GM12891 (cell line): Measurements from ENCODE around the gene CES1.
"Not testable (repeated sequence)": the region's sequence is repeated elsewhere in the genome, so short reads cannot be mapped to it uniquely, and the experiment has no call there.

Experiments
- DNase-seq: peaks from one replicate; pipeline ENCODE4 v3.0.0; 2011; ENCODE audit warnings: low spot score; ENCODE audit not compliant: insufficient read length
- FAIRE-seq: peaks from 2 replicates; lab custom pipeline; 2011; peaks lifted over from hg19 to GRCh38; lab: Jason Lieb, UNC
- PAX5 ChIP-seq: IDR thresholded peaks from 2 replicates; pipeline ENCODE4 v1.6.1; 2011; ENCODE audit warnings: low read length, moderate library complexity, mild to moderate bottlenecking; ENCODE audit not compliant: insufficient read depth, severe bottlenecking
- POLR2A ChIP-seq: IDR thresholded peaks from 2 replicates; pipeline ENCODE4 v1.6.1; 2011; ENCODE audit warnings: low read depth, low read length, control low read depth
- POLR2AphosphoS5 ChIP-seq: IDR thresholded peaks from 2 replicates; pipeline ENCODE4 v1.6.1; 2011; ENCODE audit warnings: low read depth, low read length, control low read depth
- POU2F2 ChIP-seq: IDR thresholded peaks from 2 replicates; pipeline ENCODE4 v1.6.1; 2011; ENCODE audit warnings: low read depth, mild to moderate bottlenecking, control low read depth, low read length, moderate library complexity
- SPI1 ChIP-seq: IDR thresholded peaks from 2 replicates; pipeline ENCODE4 v1.6.1; 2011; ENCODE audit warnings: low read depth, low read length, control low read depth
- TAF1 ChIP-seq: IDR thresholded peaks from 2 replicates; pipeline ENCODE4 v1.6.1; 2011; ENCODE audit warnings: low read depth, low read length, control low read depth

Gene CES1

DNA sequence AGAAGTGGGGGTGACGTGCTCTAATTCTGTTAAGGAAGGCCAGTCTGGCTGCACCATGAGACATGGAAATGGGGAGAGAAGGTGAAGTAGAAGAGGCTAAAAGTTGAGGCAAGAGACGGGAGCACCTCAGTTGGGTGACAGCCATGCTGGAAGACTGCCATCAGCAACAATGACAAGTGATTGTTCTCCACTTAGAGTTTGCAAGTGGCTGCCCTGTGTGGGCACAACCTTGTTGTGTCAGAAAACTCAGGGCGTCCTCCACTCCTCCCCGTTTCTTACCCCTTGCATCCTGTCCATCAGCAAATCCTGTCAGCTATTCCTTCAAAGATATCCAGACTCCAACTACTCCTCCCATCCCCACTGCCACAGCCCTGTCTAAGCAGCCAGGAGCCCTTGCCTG, 17.6 kb downstream of the CES1 start:
- no peak for DNase-seq
- FAIRE-seq, result no peak
- TF ChIP-seq POLR2A (no peak), PAX5 (no peak), POLR2AphosphoS5 (no peak), SPI1 (no peak), TAF1 (no peak), POU2F2 (no peak)

DNA sequence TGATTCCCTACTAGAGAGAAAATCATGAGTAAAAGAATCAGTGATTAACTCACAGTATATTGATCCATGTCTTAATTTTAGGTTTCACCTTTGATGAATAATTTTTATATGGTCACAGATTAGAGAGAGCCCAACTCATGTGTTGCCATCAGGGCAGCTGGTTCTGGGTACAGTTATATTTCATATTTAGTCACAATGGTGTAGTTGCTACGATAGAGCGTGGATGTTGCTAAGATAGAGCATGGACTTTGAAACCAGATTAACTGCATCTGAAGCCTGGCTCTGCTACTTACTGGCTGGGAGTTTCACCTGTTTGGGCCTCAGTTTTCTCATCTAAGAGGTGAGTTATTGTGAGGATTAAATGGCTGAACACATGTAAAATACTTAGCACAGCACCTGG, 18.7 kb downstream of the CES1 start:
- not testable (repeated sequence) for FAIRE-seq, DNase-seq

DNA sequence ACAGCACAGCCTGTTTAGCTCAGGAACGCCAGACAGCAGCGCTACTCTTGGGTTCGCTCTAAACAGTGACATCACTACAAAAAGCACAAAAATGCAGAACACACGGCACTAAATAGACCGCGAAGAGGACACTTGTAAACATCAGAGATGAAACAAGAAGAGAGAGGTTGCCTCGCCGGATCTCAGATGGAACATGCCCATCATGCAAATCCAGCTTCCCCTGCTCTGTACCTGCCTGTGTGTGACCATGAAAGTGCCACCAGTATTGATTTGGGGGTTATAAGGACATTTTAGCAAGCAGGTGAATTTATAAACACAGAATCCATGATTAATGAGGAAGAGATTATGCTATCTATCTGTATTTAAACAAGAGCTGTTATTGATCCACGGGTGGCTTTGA, 19.2 kb downstream of the CES1 start:
- not testable (repeated sequence) for DNase-seq, FAIRE-seq

- no peak for DNase-seq
- FAIRE-seq, result no peak
- no peak for TF ChIP-seq POLR2AphosphoS5
- TF ChIP-seq PAX5, result no peak
- TF ChIP-seq POLR2A, result no peak
- no peak for TF ChIP-seq POU2F2
- no peak for TF ChIP-seq SPI1
- no peak for TF ChIP-seq TAF1
Observed at GRCh38 chr16:55812951-55813350, 19.9 kb downstream of the CES1 start.

GRCh38 chr16:55811811-55812210, 21.1 kb downstream of the CES1 start:
- FAIRE-seq (no peak), DNase-seq (no peak)
- no peak for TF ChIP-seq POLR2A

- FAIRE-seq, result no peak
- TF ChIP-seq SPI1 (no peak), POU2F2 (no peak), PAX5 (no peak), POLR2A (no peak), POLR2AphosphoS5 (no peak), TAF1 (no peak)
- DNase-seq, result no peak
Observed at GRCh38 chr16:55810451-55810961, 22.4 kb downstream of the CES1 start.

GRCh38 chr16:55809851-55810250, 23.0 kb downstream of the CES1 start:
- FAIRE-seq, result no peak
- TF ChIP-seq SPI1, result no peak
- no peak for TF ChIP-seq PAX5
- TF ChIP-seq POLR2A, result no peak
- no peak for TF ChIP-seq POU2F2
- no peak for TF ChIP-seq TAF1
- no peak for TF ChIP-seq POLR2AphosphoS5

DNA sequence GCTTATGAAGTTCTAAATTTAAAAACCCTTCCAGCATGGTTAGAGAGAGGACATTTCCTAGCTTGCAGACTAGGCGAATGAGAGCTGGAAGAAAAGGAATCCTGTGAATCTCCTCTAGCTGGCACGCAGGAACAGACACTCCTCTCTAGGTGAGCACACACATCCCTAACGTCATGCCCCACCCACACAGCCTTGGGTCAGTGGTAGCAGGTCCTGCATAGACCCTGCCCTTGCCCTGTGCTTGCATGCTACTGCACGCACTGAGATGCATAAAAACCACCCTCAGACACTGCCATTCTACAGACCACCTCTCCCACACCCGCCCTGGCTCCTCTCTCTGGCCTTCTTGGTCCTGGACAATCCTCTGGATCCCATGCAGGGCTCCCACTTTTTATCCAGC, 23.5 kb downstream of the CES1 start:
- FAIRE-seq, result no peak
- TF ChIP-seq POLR2A, result no peak

More at GRCh38 chr16:55809851-55810250, 23.0 kb downstream of the CES1 start:
- DNase-seq, result no peak

GRCh38 chr16:55808286-55808685, 24.6 kb downstream of the CES1 start:
- DNase-seq, FAIRE-seq: not testable (repeated sequence)

More for the DNA sequence above, 23.5 kb downstream of the CES1 start:
- no peak for DNase-seq

DNA sequence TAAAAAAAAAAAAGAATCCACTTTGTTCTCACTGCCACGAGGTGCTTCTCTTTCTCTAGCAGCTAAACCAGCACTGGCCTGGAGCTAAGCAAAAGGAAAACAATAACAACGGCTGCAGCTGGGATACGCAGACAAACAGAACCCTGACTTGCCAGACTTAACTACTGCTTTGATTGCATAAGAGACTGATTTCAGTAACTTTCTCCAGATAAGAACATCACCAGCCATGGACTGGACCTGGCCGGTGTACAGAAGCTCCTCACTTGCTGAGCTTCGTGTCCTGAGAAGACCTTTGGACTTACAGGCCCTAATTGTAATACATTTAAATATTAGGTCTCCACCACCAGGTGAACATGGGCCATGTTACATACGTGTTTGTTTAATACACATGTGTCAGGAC, 27.8 kb downstream of the CES1 start:
- not testable (repeated sequence) for DNase-seq, FAIRE-seq

- FAIRE-seq, DNase-seq: not testable (repeated sequence)
Observed at GRCh38 chr16:55803681-55804080, 29.2 kb downstream of the CES1 start.

- FAIRE-seq, DNase-seq: not testable (repeated sequence)
Observed at GRCh38 chr16:55792934-55793374, 39.9 kb downstream of the CES1 start.

- not testable (repeated sequence) for FAIRE-seq, DNase-seq
Observed at GRCh38 chr16:55791512-55791911, 41.4 kb downstream of the CES1 start.

DNA sequence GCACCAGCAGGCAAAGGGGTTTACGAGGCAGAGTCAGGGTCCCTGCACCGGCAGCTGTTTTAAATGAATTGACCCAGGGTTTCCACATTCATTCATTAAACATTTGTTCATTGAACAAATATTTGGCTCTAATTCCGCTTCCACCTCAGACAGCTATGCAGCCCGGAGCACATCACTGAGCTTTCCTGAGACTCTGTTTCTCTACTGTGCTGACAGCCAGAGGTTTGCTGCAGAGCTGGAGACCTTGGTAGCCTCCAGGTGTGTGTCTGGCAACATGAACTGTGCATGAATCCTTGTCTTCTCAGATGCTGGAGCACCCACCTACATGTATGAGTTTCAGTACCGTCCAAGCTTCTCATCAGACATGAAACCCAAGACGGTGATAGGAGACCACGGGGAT, 42.7 kb downstream of the CES1 start:
- not testable (repeated sequence) for DNase-seq, FAIRE-seq

GRCh38 chr16:55782793-55783091, 50.2 kb downstream of the CES1 start:
- not testable (repeated sequence) for DNase-seq
- peak; percentile 50 for FAIRE-seq

DNA sequence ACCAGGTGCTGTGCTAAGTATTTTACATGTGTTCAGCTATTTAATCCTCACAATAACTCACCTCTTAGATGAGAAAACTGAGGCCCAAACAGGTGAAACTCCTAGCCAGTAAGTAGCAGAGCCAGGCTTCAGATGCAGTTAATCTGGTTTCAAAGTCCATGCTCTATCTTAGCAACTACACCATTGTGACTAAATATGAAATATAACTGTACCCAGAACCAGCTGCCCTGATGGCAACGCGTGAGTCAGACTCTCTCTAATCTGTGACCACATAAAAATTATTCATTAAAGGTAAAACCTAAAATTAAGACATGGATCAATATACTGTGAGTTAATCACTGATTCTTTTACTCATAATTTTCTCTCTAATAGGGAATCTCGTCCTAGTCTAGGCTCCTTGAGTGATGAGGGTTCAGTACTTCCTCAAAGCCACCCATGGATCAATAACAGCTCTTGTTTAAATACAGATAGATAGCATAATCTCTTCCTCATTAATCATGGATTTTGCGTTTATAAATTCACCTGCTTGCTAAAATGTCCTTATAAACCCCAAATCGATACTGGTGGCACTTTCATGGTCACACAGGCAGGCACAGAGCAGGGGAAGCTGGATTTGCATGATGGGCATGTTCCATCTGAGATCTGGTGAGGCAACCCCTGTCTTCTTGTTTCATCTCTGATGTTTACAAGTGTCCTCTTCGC, 50.7 kb downstream of the CES1 start:
- FAIRE-seq, DNase-seq: not testable (repeated sequence)

DNA sequence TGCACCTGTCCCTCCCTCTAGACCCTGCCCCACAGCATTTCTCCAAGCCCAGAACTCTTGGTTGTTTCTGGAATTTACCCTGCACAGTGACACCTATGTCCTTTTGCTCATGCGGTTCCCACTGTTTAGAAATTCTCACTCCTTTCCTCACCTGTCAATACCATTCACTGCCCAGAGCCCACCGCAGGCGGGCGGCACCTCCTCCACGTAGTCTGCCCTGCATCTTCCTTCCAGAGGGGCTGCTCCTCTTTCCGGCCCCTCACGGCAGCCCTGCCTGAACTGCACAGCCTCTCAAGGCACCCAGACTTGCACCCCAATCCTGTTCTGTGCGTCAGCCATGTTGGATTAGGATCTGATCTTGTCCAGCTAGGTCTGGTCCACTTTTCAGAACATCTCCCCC, 51.4 kb downstream of the CES1 start:
- not testable (repeated sequence) for DNase-seq, FAIRE-seq

DNA sequence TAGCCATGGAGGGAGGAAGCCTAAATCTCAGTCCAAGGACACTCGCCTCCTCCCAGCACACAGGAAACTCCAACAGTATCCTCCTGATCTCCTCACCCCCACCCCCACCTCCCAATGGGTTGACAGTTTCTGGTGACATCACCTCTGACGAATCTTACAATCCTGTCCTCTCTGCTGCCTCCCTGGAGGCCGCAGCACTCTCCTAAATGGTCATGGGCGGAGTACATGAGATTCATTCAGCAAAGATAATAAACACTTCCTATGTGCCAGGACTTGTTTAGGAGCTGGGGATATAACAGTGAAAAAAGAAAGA, 52.8 kb downstream of the CES1 start:
- FAIRE-seq, DNase-seq: not testable (repeated sequence)
